Measurements from ENCODE around the gene RBM42.
"Not testable (repeated sequence)": the region's sequence is repeated elsewhere in the genome, so short reads cannot be mapped to it uniquely, and the experiment has no call there.

RBM42 gene

GRCh38 chr19:35595928-35596327 lies 32.9 kb upstream of the RBM42 start:
- CTCF ChIA-PET: no interaction called here
- TF ChIP-seq CTCF (conservative IDR thresholded peaks at IDR 0.05; ENCODE audit: low read depth): no peak
- POLR2A ChIA-PET (ENCODE audit: low non-redundant PET): no interaction called here

GRCh38 chr19:35596366-35596999 lies 32.4 kb upstream of the RBM42 start:
- POLR2A ChIA-PET (ENCODE audit: low non-redundant PET): no interaction called here
- H3K27ac ChIP-seq: no peak overlapping the region
- CTCF ChIA-PET: no interaction called here
- TF ChIP-seq CTCF (conservative IDR thresholded peaks at IDR 0.05; ENCODE audit: low read depth): no peak
- DNase-seq (ENCODE audit: low spot score): peak; percentile 39

More at GRCh38 chr19:35595928-35596327, 32.9 kb upstream of the RBM42 start:
- no peak overlapping the region for H3K27ac ChIP-seq
- DNase-seq (ENCODE audit: low spot score): no peak

GRCh38 chr19:35601971-35602370 lies 26.9 kb upstream of the RBM42 start:
- ChIA-PET POLR2A (ENCODE audit: low non-redundant PET) (no interaction called here), CTCF (no interaction called here)
- H3K27ac ChIP-seq: no peak overlapping the region
- no peak for TF ChIP-seq CTCF (conservative IDR thresholded peaks at IDR 0.05; ENCODE audit: low read depth)
- DNase-seq (ENCODE audit: low spot score): no peak

GRCh38 chr19:35604436-35604835 lies 24.4 kb upstream of the RBM42 start:
- POLR2A ChIA-PET (ENCODE audit: low non-redundant PET); H3K27ac ChIP-seq; CTCF ChIA-PET; DNase-seq (ENCODE audit: low spot score): not testable (repeated sequence)

GRCh38 chr19:35607170-35607569 lies 21.7 kb upstream of the RBM42 start:
- CTCF ChIA-PET: interaction anchor here (0.6 to 1.1 kb wide), 2 partner anchors 86 to 128 kb away, joined by 3 to 4 read pairs; no protein-coding TSS in a partner anchor
- DNase-seq (ENCODE audit: low spot score); POLR2A ChIA-PET (ENCODE audit: low non-redundant PET); H3K27ac ChIP-seq: not testable (repeated sequence)

GRCh38 chr19:35607661-35608060 lies 21.2 kb upstream of the RBM42 start:
- POLR2A ChIA-PET (ENCODE audit: low non-redundant PET): no interaction called here
- CTCF ChIA-PET: no interaction called here

GRCh38 chr19:35608251-35608650 lies 20.6 kb upstream of the RBM42 start:
- ChIA-PET CTCF (no interaction called here), POLR2A (ENCODE audit: low non-redundant PET) (no interaction called here)
- no peak for TF ChIP-seq CTCF (conservative IDR thresholded peaks at IDR 0.05; ENCODE audit: low read depth)
- H3K27ac ChIP-seq: no peak overlapping the region
- DNase-seq (ENCODE audit: low spot score): no peak

More at GRCh38 chr19:35607661-35608060, 21.2 kb upstream of the RBM42 start:
- no peak overlapping the region for H3K27ac ChIP-seq
- TF ChIP-seq CTCF (conservative IDR thresholded peaks at IDR 0.05; ENCODE audit: low read depth): no peak
- no peak for DNase-seq (ENCODE audit: low spot score)

Data from RWPE1 (cell line).